Activated T-helper 2 cell treated with anti-CD3 and anti-CD28 coated beads, Interferon-gamma antibody, Interleukin-2, Interleukin-4, amounts not matched to agents 10 μg/mL and 5 μg/mL and 100 μg/mL, durations not matched to agents 14 hours and 24 hours and 36 hours (primary cell): ENCODE results near the gene POLR1C. TPM values are rescaled to one million over a fixed set of nuclear protein-coding genes. Genes with fewer than 3 reads are reported as not detected.
"Not testable (repeated sequence)": the region's sequence is repeated elsewhere in the genome, so short reads cannot be mapped to it uniquely, and the experiment has no call there.

ENCODE experiments used
- DNase-seq: peaks from one replicate; pipeline ENCODE4 v3.0.0; 2021; ENCODE audit warnings: low spot score
- H3K27ac Mint-ChIP-seq: one replicate; pipeline ENCODE4 v1.8.0; 2021; ENCODE audit warnings: mixed read lengths
- H3K27me3 Mint-ChIP-seq: one replicate; pipeline ENCODE4 v1.8.0; 2021; ENCODE audit warnings: low read depth, mixed read lengths
- H3K36me3 Mint-ChIP-seq: one replicate; pipeline ENCODE4 v1.8.0; 2021; ENCODE audit warnings: low read depth, mixed read lengths
- H3K4me1 Mint-ChIP-seq: one replicate; pipeline ENCODE4 v1.8.0; 2021; ENCODE audit warnings: low read depth, mixed read lengths
- H3K4me3 Mint-ChIP-seq: one replicate; pipeline ENCODE4 v1.8.0; 2021; ENCODE audit warnings: low read depth, mild to moderate bottlenecking, moderate library complexity, mixed read lengths
- H3K9me3 Mint-ChIP-seq: one replicate; pipeline ENCODE4 v1.8.0; 2021; ENCODE audit warnings: mixed read lengths
- intact Hi-C: fragments of 100-400 bp; cut with micrococcal nuclease; formaldehyde crosslinking; loops from one replicate; pipeline ENCODE4 v1.15.1; 2023
- total RNA-seq: library from RNA; stranded (reverse); gene quantifications from 2 replicates; pipeline ENCODE4 v1.2.3, GENCODE V29; 2022

Gene POLR1C
- total RNA-seq = 60.8 and 63.8 TPM in 2 replicates

DNA sequence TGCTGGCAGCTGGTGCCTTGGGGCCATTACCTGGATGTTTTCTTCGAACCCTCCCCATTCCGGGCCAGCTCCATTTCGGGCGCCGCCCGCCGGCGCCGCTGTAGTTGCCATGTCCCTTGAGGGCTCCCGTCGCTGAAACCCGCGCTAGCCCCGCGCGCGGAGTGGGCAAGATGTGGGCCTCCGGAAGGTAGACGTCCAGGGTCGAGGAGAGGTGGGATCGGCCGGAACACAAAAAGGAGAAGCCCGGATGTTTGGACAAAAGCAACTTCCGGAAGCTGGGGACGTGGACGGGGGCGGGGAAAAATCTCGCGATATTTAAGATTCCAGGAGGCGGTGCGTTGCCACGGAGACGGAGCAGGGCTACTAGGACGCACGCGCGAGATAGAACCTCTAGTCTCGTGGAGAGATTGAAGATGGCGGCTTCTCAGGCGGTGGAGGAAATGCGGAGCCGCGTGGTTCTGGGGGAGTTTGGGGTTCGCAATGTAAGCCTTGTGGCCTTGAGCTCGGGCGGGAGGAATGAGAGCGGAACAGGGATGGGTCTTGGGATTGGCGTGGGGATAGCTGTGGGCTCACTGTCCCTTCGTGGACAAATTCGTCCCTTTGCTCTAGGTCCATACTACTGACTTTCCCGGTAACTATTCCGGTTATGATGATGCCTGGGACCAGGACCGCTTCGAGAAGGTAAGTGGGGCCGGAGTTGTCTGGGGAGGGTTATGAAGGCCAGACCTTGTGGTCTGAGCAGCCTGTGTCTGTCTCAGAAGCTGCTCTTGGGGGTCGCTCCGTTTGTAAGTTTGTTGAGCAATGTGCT, at the start of gene POLR1C, which contains the start of gene YIPF3:
Gene POLR1C (plus strand): TSS at position 393 of the 808 bp plus-strand sequence. CDS start 21 bp downstream, at position 414.
Gene YIPF3 (minus strand): TSS at position 230 of the 808 bp plus-strand sequence. CDS start 119 bp downstream, at position 111.
- Mint-ChIP-seq H3K27ac (no peak within 1 kb of the TSS), H3K4me3 (no peak within 1 kb of the TSS), H3K4me1 (peaks cover 18% of the 10 kb centered on the region), H3K9me3 (no peaks in the 10 kb centered on the region), H3K27me3 (no peaks in the 10 kb centered on the region), H3K36me3 (peaks cover 40% of the 10 kb centered on the region)
- peak; percentile 94 for DNase-seq
- intact Hi-C loops = loop anchor here (1.0 to 5.0 kb wide), 3 partner anchors 60 to 345 kb away; partner anchors contain the start of genes GTPBP2, POLH, SRF and XPO5

- H3K36me3 Mint-ChIP-seq, DNase-seq, intact Hi-C loops, H3K27ac Mint-ChIP-seq, H3K4me3 Mint-ChIP-seq, H3K9me3 Mint-ChIP-seq, H3K4me1 Mint-ChIP-seq: not testable (repeated sequence)
- H3K27me3 Mint-ChIP-seq = peaks cover 22% of the 10 kb centered on the region
These were observed 49.6 kb upstream of the POLR1C start for GRCh38 chr6:43467265-43467664.

- no peak overlapping the region for H3K27ac Mint-ChIP-seq
- H3K27me3 Mint-ChIP-seq = peaks cover 17% of the 10 kb centered on the region
- peaks cover 2% of the 10 kb centered on the region for H3K4me1 Mint-ChIP-seq
- H3K4me3 Mint-ChIP-seq = no peak overlapping the region
- DNase-seq = no peak
- intact Hi-C loops = no loop called here
- no peaks in the 10 kb centered on the region for H3K36me3 Mint-ChIP-seq
- no peaks in the 10 kb centered on the region for H3K9me3 Mint-ChIP-seq
These were observed 49.1 kb upstream of the POLR1C start for GRCh38 chr6:43467752-43468151.

- Mint-ChIP-seq H3K4me3 (no peak overlapping the region), H3K9me3 (no peaks in the 10 kb centered on the region), H3K27ac (no peak overlapping the region), H3K27me3 (peaks cover 15% of the 10 kb centered on the region), H3K4me1 (peaks cover 2% of the 10 kb centered on the region), H3K36me3 (no peaks in the 10 kb centered on the region)
- DNase-seq = no peak
- intact Hi-C loops = no loop called here
These were observed 48.6 kb upstream of the POLR1C start for GRCh38 chr6:43468240-43468639.

- no peak overlapping the region for H3K27ac Mint-ChIP-seq
- peaks cover 13% of the 10 kb centered on the region for H3K27me3 Mint-ChIP-seq
- intact Hi-C loops = no loop called here
- no peaks in the 10 kb centered on the region for H3K9me3 Mint-ChIP-seq
- no peak for DNase-seq
- H3K4me1 Mint-ChIP-seq = peaks cover 2% of the 10 kb centered on the region
- no peak overlapping the region for H3K4me3 Mint-ChIP-seq
- no peaks in the 10 kb centered on the region for H3K36me3 Mint-ChIP-seq
These were observed 47.9 kb upstream of the POLR1C start for GRCh38 chr6:43468748-43469681.

DNA sequence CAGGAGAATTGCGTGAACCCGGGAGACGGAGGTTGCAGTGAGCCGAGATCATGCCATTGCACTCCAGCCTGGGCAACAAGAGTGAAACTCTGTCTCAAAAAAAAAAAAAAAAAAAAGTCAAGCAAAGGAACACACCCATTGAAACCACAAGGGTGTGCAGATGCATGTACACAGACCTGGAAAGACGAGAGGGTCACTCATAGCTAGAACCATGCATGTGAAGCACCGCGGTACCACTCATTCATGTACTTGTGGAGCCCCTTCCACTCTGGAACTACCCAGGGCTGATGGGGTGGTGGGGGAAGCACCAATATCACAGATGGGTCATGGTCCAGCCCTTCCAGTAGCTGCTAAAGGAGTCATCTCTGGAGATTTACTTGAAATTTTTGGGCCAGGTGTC, 46.9 kb upstream of the POLR1C start:
- DNase-seq = no peak
- intact Hi-C loops = no loop called here
- peaks cover 10% of the 10 kb centered on the region for H3K27me3 Mint-ChIP-seq
- no peak overlapping the region for H3K4me3 Mint-ChIP-seq
- no peaks in the 10 kb centered on the region for H3K36me3 Mint-ChIP-seq
- H3K27ac Mint-ChIP-seq = no peak overlapping the region
- peaks cover 2% of the 10 kb centered on the region for H3K4me1 Mint-ChIP-seq
- H3K9me3 Mint-ChIP-seq = no peaks in the 10 kb centered on the region

GRCh38 chr6:43471399-43471798, 45.5 kb upstream of the POLR1C start:
- Mint-ChIP-seq H3K9me3 (no peaks in the 10 kb centered on the region), H3K27me3 (peaks cover 10% of the 10 kb centered on the region), H3K4me3 (no peak overlapping the region), H3K27ac (no peak overlapping the region), H3K36me3 (no peaks in the 10 kb centered on the region), H3K4me1 (no peaks in the 10 kb centered on the region)
- no peak for DNase-seq
- intact Hi-C loops = no loop called here

GRCh38 chr6:43472515-43472914, 44.4 kb upstream of the POLR1C start:
- peaks cover 10% of the 10 kb centered on the region for H3K27me3 Mint-ChIP-seq
- peaks cover 9% of the 10 kb centered on the region for H3K4me1 Mint-ChIP-seq
- H3K36me3 Mint-ChIP-seq = no peaks in the 10 kb centered on the region
- H3K9me3 Mint-ChIP-seq = no peaks in the 10 kb centered on the region
- H3K4me3 Mint-ChIP-seq = no peak overlapping the region
- DNase-seq = no peak
- intact Hi-C loops = no loop called here
- no peak overlapping the region for H3K27ac Mint-ChIP-seq

DNA sequence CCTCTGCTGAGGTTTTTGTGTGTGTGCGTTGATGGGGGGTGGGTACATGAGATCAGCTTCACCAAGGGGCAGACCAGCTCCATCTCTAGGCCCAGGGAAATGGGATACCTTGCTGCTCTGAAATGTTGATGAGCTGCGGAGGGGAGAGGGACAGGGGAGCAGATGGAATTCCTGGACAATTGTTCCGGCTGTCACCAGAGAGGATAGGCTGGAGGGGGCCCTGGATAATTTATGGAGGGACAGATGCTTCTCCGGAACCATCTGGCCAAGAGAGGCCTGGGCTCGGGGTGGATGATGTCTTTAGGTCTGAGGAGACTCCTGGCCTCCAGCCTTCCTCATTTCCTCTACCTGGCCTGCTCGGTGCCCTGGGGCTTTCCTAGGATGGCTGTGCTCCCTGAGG, 41.4 kb upstream of the POLR1C start:
- Mint-ChIP-seq H3K36me3 (peaks cover 3% of the 10 kb centered on the region), H3K9me3 (no peaks in the 10 kb centered on the region), H3K27ac (no peak overlapping the region), H3K4me1 (peaks cover 31% of the 10 kb centered on the region), H3K27me3 (peaks cover 4% of the 10 kb centered on the region), H3K4me3 (no peak overlapping the region)
- no peak for DNase-seq
- intact Hi-C loops = no loop called here

GRCh38 chr6:43476746-43477145, 40.1 kb upstream of the POLR1C start:
- H3K4me3 Mint-ChIP-seq = peak overlapping the region; percentile 95
- DNase-seq = no peak
- intact Hi-C loops = no loop called here

GRCh38 chr6:43477235-43478007, 39.5 kb upstream of the POLR1C start, which contains the start of gene TJAP1:
Gene TJAP1, plus strand, starts transcription at chr6:43477570. Its CDS starts 21,432 bp downstream, at chr6:43499002.
- peaks cover 6% of the 10 kb centered on the region for H3K36me3 Mint-ChIP-seq
- peak; percentile 92 for DNase-seq
- no peaks in the 10 kb centered on the region for H3K9me3 Mint-ChIP-seq
- intact Hi-C loops = no loop called here
- H3K4me1 Mint-ChIP-seq = peaks cover 43% of the 10 kb centered on the region
- no peaks in the 10 kb centered on the region for H3K27me3 Mint-ChIP-seq
- H3K27ac Mint-ChIP-seq = peak within 1 kb of the TSS; percentile 89
- peak within 1 kb of the TSS; percentile 95 for H3K4me3 Mint-ChIP-seq

More at GRCh38 chr6:43476746-43477145, 40.1 kb upstream of the POLR1C start:
- Mint-ChIP-seq H3K36me3 (peaks cover 3% of the 10 kb centered on the region), H3K4me1 (peaks cover 38% of the 10 kb centered on the region), H3K27me3 (no peaks in the 10 kb centered on the region), H3K9me3 (no peaks in the 10 kb centered on the region), H3K27ac (peak overlapping the region; percentile 89)

DNA sequence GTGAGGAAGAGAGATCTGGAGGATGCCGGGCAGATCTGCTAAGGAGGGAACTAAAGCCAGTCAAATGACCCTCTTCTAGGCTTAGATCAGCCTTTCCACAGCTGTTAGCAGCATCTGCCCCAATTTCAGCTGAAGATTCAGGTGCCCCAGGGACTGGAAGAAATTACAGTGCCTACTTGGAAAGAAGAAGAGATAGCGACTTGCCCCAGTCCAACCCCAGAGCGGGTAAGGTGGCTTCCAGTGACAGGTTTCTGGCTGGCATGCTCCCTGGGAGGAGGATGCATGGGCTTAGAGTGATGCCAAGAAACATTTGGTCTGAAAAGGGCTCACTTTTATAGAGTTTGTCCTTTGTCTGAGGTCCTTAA, 38.9 kb upstream of the POLR1C start:
- Mint-ChIP-seq H3K36me3 (peaks cover 7% of the 10 kb centered on the region), H3K27ac (peak overlapping the region; percentile 89), H3K4me3 (peak overlapping the region; percentile 95), H3K4me1 (peaks cover 44% of the 10 kb centered on the region), H3K27me3 (no peaks in the 10 kb centered on the region), H3K9me3 (no peaks in the 10 kb centered on the region)
- intact Hi-C loops = no loop called here
- no peak for DNase-seq
